ENCODE measurements around the gene EXD3. TPM values are rescaled to one million over a fixed set of nuclear protein-coding genes. Genes with fewer than 3 reads are reported as not detected.
"Not testable (repeated sequence)": the region's sequence is repeated elsewhere in the genome, so short reads cannot be mapped to it uniquely, and the experiment has no call there.

Gene EXD3
- polyA plus RNA-seq, 5 donors: 10.9 to 22.0 (median 15.0) TPM

DNA sequence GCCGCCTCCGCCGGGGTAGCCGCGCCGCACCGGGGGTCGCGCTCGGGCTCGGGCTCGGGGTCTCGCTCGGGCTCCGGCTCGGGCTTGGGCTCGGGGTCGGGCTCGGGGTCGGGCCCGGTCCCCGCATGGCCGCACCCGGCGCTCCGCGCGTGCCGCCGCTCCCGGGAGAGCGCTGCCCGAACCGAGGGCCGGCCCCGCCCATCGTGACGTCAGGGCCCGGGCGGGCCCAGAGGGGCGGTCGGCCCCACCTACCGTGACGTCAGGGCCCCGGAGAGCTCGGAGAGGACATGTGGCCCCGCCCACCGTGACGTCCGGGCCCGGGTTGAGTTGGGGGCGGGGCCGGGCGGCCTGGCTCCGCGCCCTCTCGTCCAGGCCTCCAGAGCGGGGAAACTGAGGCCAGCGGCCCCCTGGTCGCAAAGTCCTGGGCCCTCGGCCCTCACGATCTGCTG lies 36.2 kb upstream of the EXD3 start, which contains the start of gene NSMF:
Gene NSMF, minus strand, starts transcription at position 183 of the 449 bp plus-strand sequence. CDS start 232 bp downstream, outside the sequence.
- DNase-seq: peak; percentile 94 to 95

DNA sequence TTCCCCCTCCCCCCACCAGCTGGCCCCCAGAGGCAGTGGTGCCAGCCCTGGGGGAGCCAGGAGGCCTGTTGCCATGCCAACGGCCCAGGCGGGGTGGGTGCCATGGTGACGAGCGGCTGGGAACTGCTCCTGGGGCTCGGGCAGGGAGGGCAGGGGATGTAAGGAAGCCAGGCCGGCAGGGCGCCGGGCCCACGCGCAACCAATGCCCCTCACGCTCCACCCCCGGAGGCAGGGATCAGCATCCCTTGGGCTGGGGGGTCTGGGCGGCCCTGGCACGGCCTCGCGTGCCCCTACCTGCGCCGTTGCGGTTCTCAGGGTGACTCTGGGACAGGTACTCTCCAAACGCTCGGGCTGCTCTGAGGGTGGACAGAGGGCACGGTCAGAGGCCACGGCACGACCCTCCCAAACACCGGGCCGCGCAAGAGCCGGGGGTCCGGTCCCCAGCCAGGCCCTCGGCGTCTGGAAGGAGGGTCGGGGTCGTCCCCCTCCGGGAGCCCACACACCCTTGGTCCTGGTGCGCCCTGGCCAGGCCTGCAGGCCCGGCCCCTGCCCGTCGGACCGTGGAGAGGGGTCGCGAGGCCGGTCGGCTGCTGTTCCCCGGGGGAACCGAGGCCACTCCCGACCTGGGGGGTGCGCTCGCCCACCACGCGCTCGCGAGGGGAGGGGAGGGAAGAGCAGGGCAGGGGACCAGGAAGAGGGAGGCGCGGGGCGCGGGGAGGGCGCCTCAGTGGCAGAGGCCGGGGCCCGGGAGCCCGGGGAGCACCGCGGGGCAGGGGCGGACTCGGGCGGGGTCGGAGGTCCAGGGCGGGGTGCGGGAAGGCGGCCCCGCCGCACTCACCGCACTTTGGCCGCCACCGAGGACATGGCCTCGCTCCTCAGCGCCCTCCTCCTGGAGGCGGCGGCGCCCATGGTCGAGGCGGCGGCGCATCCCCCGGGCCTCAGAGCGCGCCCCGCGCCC lies 35.5 kb upstream of the EXD3 start:
- DNase-seq: no peak

DNA sequence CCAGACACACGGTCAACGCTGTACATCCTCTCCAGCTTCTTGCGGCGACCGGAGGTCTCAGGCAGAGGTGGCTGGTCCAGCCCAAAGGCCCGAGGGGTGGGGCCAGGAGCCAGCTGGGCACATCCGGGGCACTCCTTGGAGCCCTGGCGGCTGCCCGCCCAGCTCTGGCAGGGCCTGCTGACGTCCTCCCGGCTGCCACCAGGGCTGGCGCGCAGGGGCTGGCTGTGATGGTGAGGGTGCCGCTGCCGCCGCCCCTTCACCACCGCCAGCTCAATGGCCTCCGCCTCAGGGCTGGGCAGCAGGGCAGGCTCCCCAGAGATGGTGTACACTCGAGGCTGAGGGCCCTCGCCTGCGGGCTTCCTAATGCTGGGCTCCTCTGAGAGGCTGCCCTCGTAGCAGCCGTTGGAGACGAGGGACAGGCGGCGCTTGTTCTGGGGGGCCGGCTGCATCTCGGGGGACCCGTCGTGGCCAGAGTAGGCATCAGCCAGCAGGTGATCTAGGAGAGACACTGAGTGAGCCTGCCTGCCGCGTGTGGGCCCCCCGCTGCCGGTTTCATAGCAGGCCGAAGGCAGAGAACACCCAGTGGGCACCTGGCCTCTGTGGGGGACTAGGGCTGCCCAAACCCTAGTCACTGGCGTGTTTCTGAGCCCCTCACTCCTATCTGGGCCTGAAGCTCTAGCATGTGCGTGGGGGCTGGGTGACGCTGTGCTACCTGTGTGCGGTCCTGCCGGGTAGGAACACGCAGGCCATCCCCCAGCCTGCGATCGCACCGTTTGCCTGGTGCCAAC lies 34.6 kb upstream of the EXD3 start:
- DNase-seq: no peak

DNA sequence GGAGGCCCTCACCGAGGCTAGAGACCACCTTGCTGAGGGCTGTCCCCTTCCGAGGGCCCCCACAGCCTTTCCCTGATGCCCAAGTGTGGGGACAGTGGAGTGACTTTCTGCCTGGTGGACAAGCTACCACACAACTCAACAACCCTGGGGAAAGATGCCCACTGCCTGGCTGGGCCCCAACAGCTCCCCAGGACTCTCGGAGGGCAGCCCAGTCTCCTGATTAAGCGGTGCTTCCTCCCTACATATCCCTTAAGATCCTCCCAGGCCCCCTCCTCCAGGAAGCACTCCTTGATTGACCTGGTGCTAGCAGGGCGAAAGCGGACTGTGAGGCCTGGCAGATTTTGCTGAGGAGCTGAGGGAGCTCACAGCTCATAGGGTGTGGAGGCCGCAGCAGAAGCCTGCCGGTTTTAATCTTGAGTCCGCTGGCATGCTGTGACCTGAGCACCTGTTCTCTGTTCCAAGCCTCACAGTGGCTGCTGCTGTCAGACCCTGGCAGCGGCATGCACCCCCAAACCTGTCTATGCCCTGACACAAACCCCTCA lies 34.0 kb upstream of the EXD3 start:
- no peak for DNase-seq

DNA sequence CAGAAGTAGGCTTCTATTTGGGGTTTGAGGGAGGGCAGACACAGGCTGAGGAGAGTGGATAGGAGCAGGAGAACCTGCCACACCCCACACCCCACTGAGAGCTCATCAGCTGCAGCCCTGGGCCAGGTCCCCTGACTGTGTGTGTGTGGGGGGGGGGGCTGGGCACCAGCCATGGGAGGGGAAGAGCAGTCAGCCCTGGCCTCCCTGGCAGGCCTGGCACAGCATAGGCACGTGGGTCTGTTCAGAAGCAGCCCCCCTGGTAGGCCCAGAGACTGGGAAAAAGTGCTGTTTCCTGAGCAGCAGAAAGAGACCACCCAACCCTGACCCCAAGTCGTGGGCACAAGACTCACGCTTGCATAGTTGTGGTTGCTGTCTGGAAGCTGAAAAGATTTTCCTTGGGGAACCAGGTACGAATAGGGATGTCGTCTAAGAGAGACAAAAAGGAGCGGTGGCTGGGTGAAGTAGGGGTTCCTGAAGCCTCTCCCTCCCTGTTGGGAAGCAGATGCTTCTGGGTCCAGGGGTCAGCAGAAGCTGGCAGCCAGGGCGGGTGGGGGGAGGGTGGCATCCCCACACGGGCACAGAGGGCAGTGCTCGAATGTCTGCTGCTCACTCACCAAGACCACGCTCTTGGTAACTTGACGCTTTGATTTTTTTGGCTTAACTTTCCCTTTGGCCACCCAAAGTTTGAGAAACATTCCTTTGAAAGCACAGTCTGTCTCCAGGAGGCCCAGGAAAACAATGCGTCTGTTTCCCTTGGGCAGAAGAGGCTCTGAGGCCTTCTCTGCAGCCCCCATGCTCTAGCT lies 33.3 kb upstream of the EXD3 start:
- DNase-seq: no peak

DNA sequence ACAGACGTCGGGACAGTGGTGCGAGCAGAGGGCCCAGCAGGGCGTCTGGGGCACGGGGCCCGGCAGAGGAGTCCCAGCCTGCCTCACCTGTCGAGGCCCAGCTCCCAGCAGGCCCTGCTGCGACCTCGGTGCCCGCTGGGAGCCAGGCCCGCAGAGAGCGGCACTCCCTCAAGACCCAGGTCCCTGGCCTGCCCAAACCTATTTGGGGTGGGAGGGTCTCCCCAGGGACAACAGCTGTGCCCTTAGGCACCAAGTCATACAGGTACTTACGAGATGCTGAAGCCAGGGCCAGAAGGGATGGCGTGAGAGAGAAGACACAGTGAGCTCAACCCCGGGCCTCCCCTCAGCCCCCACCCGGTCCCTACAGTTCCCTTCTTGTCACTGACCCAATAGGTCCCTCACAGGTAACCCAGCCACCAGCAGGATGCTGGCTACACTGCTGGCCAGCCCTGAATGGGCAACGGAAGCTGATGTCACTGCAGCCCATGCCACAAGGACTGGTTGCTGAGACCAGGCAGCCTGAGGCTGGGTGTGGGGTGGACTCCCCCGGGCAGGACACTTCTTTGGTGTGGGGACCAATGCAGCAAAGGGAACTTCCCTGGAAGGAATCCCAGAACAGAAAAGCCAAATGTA lies 32.5 kb upstream of the EXD3 start:
- no peak for DNase-seq

DNA sequence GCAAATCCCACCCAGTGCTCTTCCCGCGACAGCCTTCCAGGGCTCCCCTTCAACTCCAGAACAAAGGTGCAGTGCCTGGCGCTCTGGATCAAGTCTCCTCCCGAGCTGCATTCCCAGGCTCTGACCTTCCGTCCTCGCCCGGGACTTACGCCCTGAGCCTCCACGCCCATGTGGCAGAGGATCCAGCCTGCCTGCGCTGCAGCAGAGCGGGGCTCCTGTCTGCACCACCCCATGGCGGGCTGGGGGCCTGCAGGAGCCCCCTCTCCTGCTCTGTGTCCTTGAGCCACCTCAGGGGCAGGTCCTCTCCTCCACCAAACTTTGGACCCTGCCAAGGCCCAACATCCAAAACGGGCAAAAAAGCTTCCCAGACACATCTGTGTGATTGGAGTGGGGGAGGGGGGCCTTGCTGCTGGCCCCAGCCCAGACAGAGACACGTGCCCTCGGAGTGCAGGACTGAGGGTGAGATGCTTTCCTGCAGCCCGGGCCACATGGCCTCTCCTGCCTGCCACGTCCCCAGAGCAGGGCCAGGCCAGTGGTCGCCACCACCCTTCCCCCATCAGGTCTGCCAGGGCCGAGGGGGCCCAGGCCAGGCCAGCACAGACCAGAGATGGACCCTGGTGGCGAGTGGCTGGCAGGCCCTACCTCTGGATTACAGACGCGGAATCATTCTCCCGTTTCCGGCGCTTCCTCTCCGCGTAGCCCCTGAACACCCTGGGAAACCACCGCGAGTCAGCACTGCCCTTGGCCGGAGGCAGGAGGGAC lies 31.8 kb upstream of the EXD3 start:
- DNase-seq: no peak

DNA sequence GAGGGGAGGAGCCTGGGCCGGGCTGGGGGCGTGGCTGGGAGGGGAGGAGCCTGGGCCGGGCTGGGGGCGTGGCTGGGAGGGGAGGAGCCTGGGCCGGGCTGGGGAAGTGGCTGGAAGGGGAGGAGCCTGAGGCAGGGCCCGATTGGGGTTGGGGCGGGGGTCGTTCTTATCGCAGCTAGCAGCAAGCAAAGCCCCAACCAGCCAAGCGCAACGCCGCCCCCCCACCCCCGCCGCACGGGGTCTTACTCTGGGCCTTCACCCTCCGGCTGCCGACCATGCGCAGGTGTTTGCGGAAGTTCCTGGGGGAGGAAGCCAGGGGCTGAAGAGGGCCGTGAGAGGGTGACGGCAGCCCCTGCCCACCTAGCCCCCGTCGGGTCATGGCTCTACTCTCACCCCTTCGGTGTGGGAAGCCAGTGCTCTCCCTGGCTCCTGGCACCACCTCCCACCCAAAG lies 31.2 kb upstream of the EXD3 start:
- DNase-seq: peak in 1 of 2 donors; percentile 34

DNA sequence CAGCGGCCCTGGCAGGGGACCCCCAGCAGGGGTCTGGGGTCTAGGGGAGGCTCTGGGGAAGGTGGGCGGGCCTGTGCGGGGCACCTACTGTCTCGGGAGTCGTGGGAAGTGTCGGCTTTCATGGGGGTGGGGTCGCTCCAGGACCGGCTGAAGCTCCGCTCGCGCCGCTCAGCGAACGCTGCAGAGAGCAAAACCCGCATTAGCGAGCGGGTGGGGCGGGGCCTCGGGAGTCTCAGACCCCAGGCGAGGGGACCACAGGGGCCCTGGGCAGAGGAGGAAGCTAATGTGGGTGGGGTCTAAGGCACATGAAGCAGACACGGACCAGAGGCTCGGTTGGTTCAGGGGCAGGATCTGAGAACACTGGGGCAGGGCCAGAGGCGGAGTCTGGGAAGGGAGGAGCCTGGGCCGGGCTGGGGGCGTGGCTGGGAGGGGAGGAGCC lies 30.7 kb upstream of the EXD3 start:
- DNase-seq: peak in 1 of 2 donors; percentile 62

DNA sequence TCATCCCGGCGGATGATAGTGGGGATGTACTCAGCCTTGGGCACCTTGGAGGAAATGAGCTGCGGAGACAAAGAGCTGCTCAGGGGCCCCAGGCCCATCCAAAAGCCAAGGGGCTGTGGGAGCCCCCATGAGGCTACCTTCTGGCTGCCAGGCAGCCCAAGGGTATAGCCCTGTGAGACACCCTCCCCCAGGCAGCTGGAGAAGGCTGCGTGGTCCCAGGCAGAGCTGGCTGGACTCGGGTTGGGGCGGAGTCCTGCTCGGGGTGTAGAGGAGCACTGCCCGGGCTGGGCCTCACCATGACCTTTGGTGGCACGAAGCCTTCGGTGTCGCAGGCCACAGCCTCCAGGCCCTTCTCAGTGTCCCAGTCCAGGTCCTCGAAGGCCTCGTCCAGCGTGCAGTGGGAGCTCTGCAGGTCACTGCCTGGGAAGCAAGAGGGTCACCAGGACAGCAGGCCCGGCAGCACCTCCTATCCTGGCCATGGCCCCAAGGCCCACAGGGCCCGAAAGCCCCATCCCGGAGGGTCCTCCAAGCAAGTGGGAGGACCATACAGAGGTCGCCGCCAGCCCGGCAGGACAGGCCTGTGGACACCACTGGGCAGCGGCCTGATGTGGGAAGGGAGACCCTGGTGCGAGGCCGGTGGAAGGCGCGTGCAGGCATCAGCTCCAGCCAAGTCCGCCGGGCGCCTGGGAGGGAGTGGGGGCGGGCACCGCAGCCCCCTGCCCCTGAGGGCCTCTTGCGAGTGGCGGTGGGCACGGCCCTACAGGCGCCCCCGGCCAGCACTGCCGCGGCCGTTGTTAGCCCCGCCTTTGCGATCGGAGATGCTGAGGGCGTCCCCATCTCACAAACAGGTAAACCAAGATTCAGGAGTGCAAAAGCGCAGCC lies 30.0 kb upstream of the EXD3 start:
- no peak for DNase-seq

DNA sequence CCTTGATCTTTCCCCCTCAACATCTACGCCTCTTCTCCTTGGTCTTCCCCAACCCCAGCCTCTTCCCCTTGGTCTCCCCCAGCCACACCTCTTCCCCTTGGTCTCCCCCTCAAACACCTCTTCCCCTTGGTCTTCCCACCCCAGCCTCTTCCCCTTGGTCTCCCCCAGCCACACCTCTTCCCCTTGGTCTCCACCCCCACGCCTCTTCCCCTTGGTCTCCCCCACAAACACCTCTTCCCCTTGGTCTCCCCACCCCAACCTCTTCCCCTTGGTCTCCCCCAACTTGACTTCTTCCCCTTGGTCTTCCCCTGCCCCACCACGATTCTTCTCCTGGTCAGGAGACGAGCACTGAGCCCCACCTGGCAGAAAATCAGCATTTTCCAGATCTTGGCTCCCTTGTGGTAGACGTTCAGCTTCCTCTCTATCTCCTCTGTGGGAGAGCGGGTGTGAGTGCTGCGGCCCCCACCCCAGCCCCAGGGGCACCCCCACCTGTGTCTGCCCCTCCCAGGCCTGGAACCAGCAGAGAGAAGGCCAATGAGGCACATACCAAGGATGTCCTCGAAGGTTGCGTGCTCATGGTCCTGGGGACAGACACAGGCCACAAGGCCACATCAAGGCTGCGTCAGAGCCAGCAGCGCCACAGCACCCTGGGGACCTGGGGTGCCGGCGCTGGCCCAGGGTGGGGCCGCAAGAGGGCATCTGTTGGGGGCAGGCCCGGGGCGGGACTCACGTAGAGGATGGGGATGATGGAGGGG lies 29.2 kb upstream of the EXD3 start:
- DNase-seq: no peak

DNA sequence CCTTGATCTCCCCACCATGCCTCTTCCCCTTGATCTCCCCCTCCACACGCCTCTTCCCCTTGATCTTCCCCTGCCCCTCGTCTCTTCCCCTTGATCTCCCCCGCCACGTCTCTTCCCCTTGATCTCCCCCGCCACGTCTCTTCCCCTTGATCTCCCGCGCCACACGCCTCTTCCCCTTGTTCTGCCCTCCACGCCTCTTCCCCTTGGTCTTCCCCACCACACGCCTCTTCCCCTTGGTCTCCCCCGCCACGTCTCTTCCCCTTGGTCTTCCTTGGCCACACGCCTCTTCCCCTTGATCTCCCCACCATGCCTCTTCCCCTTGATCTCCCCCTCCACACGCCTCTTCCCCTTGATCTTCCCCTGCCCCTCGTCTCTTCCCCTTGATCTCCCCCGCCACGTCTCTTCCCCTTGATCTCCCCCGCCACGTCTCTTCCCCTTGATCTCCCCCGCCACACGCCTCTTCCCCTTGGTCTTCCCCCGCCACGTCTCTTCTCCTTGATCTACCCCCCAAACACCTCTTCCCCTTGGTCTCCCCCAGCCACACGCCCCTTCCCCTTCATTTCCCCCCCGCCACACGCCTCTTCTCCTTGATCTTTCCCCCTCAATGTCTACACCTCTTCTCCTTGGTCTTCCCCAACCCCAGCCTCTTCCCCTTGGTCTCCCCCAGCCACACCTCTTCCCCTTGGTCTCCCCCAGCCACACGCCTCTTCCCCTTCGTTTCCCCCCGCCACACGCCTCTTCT lies 28.5 kb upstream of the EXD3 start:
- not testable (repeated sequence) for DNase-seq

DNA sequence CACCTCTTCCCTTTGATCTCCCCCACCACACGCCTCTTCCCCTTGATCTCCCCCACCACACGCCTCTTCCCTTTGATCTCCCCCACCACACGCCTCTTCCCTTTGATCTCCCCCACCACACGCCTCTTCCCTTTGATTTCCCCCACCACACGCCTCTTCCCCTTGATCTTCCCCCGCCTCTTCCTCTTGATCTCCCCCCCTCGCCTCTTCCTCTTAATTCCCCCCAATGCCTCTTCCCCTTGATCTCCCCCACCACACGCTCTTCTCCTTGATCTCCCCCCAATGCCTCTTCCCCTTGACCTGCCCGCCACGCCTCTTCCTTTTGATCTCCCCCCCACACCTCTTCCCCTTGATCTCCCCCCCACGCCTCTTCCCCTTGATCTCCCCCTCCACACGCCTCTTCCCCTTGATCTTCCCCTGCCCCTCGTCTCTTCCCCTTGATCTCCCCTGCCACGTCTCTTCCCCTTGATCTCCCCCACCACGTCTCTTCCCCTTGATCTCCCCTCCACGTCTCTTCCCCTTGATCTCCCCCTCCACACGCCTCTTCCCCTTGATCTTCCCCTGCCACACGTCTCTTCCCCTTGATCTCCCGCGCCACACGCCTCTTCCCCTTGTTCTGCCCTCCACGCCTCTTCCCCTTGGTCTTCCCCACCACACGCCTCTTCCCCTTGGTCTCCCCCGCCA lies 27.7 kb upstream of the EXD3 start:
- not testable (repeated sequence) for DNase-seq

DNA sequence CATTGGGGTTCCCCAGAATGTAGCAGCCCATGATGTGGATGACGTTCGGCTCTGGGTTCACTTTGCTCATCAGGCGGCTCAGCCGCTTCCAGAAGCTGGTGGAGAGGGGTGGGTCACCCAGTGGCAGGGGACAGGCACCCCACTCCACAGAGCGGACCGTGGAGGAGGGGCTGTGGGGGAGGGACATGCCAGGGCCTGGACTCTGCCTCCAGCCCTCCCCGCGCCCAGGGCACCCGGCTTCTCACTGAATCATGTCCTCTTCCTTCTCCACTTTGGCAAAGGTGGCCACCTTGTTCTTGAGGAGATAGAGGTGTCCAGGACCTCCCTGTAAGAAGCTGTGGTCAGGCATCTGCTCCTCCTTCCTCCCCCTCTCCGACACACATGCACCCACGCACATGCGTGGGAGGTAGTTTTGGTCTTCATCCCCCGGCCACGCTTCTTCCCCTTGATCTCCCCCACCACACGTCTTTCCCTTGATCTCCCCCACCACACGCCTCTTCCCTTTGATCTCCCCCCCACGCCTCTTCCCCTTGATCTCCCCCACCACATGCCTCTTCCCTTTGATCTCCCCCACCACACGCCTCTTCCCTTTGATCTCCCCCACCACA lies 27.1 kb upstream of the EXD3 start:
- no peak for DNase-seq

DNA sequence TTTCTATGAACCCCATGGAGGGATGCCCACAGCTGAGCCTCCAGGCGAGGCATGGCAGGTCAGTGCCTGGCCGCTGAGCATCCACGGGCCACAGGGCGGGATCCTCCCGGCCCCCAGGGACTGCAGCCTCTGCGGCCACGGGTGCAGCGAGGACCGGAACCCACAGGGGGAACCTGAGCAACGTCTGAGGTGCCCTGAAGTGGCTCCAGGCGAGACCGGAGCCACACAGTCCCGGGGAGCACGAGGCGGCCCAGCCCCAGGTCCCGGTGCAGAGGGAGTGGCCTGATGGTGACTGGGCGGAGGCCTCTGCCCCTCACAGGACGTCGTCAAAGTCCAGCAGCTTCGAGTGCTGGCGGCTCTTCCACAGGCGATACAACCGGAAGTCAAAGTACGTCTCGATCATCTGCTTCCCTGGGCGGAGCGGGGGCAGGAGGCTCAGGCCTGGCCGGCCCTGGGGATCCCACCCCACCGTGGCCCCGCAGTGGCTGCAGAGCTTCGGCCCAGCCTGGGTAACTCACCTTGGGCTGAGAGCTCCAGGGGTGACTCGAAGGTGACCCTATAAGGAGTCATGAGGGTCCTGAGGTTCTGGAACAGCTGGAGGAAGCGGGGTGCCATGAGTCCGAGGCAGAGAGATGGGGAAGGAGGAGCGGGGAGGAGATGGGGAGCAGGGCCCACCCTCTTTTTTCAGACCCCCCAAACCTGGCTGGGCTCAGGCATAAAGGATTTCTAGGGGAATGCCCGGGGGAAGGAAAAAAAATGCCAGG lies 26.3 kb upstream of the EXD3 start:
- no peak for DNase-seq

DNA sequence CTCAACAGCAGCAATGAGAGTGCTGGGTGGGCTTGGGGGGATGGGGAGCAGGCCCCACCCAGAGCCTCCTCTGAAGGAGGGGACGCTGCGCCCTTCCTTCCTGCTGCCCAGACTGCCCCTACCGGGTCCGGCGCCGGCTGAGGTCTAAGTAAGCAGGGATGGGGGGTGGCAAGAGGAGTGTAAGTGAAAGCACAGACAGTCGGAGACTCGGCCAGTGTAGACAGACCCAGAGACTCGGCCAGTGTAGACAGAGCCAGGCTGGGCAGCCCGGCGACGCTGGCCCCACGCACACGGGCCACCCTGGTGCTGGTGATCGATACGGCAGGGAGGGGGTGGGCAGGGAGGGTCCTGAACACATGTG lies 25.6 kb upstream of the EXD3 start:
- no peak for DNase-seq
